ENCODE measurements around the gene EPHB1.

The EPHB1 gene

DNA sequence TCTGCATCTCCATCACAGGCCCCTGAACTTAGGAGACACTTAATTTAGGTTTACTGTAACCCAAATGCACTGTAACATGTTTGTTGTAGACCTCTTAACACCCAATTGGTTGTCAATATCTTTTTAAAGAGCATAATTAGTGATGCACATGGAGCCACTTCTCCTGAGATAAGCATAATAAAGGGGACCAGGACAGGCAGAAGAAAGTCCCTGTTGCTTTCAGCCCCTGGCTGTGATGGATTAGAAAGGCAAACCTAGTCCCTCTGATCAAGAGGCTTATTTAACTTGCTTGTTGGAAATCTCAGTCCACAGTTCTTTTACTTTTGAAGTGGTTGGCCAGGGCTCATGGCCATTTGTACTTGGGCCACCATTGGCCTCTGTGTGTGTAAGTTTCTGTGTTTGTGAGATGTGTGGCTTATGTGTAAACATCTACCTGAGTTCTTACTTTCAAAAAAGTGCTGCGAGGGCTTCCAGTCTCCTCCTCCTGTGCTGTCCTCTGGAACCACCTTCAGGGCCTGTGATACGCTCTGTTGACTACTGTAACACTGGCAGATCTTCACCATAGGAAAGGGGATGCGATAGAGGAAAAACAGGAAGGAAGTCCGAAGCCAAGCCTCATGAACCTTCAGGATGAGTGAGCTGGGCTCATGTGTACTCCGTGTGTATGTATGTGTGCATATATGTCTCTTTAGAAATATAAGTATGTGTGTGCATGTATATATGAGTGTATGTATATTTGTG is 136.2 kb downstream of the EPHB1 start:
- DNase-seq (ENCODE audit: low read depth, low spot score), result no peak
- TF ChIP-seq CTCF (IDR thresholded peaks at IDR 0.05; ENCODE audit: low read depth, low read length), result no peak
- H3K4me3 ChIP-seq (ENCODE audit: low read depth, low read length), result no peak overlapping the region
- in situ Hi-C loops (cut with HindIII; ENCODE audit: low sequenced_read_pairs), result no loop called here

GRCh38 chr3:134932035-134932434 is 137.0 kb downstream of the EPHB1 start:
- in situ Hi-C loops (cut with HindIII; ENCODE audit: low sequenced_read_pairs), result no loop called here

DNA sequence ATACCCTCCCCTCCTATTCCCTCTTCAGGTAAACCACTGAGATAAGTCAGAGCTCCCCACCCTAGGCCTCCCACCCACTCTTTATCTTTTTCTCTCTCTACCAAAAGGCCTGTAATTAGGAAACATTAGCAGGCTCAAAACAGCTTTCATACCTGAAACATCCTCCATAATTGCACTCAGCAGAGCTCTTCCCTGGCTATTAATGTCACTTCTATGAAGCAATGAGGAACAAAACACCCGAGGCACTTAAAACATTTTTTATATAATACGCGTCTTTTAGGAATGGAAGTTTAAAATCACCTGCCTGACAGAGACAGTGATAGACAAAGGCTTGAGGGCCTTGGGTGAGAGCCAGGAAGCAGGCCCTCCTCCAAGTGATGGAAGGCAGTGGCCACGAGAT is 138.9 kb downstream of the EPHB1 start:
- in situ Hi-C loops (cut with HindIII; ENCODE audit: low sequenced_read_pairs), result no loop called here
- TF ChIP-seq CTCF (IDR thresholded peaks at IDR 0.05; ENCODE audit: low read depth, low read length), result no peak
- H3K4me3 ChIP-seq (ENCODE audit: low read depth, low read length), result no peak overlapping the region
- no peak for DNase-seq (ENCODE audit: low read depth, low spot score)

More at GRCh38 chr3:134932035-134932434, 137.0 kb downstream of the EPHB1 start:
- no peak for DNase-seq (ENCODE audit: low read depth, low spot score)
- TF ChIP-seq CTCF (IDR thresholded peaks at IDR 0.05; ENCODE audit: low read depth, low read length), result no peak
- no peak overlapping the region for H3K4me3 ChIP-seq (ENCODE audit: low read depth, low read length)

- TF ChIP-seq CTCF (IDR thresholded peaks at IDR 0.05; ENCODE audit: low read depth, low read length), result no peak
- no peak for DNase-seq (ENCODE audit: low read depth, low spot score)
- in situ Hi-C loops (cut with HindIII; ENCODE audit: low sequenced_read_pairs), result no loop called here
- H3K4me3 ChIP-seq (ENCODE audit: low read depth, low read length), result no peak overlapping the region
These were observed 139.9 kb downstream of the EPHB1 start for GRCh38 chr3:134934933-134935332.

DNA sequence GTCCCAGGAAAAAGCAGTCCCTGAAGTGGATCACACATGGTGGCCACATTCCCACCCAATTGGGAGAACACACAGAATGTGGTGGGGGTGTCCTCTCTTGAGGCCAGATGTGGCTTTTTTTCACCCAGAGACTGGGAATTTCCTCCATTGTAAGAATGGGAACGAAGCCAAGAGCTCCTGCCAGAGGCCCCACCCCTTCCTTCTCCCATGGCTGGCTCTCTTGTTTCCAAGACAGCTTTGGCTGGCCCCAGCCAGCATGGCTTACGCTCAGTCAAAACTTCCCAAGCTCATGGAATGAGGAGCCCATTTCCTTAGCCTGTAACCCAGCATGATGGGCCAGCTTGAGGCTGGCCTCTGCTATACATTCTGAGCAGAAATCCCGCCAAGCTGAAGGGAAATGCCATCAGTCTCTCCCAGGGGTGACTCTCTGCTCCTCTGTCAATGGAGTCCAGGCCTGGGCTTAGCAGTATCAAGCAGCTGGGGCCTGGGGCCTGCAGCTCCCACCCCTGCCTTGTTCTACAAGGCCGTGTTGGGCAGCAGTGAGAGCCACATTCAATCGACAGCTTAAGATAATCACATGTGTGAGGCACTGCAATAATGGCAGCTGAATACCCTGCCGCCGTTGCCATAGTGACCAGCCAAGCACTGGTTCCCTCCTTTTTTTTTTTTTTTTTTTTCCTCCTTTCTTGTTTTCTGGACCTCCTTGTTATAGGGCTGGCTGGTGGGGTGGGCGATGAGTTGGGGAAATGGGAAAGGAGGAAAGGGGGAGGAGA is 142.4 kb downstream of the EPHB1 start:
- DNase-seq (ENCODE audit: low read depth, low spot score), result no peak
- TF ChIP-seq CTCF (IDR thresholded peaks at IDR 0.05; ENCODE audit: low read depth, low read length), result no peak
- H3K4me3 ChIP-seq (ENCODE audit: low read depth, low read length), result no peak overlapping the region
- in situ Hi-C loops (cut with HindIII; ENCODE audit: low sequenced_read_pairs), result no loop called here

DNA sequence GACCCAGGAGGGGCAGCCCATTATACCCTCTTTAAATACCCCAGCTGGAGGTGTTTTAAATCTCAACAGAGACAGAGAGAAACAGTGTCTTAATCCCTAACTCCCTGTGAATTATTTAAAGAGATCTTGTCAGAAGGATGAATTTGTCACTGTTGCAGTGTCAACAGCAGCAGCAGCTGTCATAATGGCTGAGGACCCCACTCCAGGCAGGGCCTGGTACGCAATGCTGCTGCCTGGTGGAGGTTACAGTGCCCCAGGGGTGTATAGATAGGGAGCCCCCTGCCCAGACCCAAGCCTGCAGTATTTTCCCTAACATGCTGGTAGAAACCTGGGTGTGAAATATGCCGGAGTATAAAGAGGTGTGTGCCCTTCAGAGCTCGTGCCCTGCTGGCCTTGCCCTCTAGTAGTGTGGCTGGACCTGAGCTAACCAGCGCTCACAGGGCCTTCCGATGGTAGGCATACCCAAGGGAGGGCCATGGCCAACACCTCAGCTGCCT is 143.0 kb downstream of the EPHB1 start:
- H3K4me3 ChIP-seq (ENCODE audit: low read depth, low read length), result no peak overlapping the region
- in situ Hi-C loops (cut with HindIII; ENCODE audit: low sequenced_read_pairs), result no loop called here
- DNase-seq (ENCODE audit: low read depth, low spot score), result no peak
- TF ChIP-seq CTCF (IDR thresholded peaks at IDR 0.05; ENCODE audit: low read depth, low read length), result no peak

Data from astrocyte of the spinal cord (primary cell).